HG03108 (cell line): ENCODE data around the gene CYFIP1.
A peak's percentile ranks its signal among the peaks of the same experiment; 100 is the strongest.

Experiments
- ATAC-seq: cut with Tn5 transposase; IDR thresholded peaks from one replicate; pipeline ENCODE4 v1.9.1; 2021; ENCODE audit warnings: moderate library complexity; ENCODE audit not compliant: unreplicated experiment

Gene CYFIP1

DNA sequence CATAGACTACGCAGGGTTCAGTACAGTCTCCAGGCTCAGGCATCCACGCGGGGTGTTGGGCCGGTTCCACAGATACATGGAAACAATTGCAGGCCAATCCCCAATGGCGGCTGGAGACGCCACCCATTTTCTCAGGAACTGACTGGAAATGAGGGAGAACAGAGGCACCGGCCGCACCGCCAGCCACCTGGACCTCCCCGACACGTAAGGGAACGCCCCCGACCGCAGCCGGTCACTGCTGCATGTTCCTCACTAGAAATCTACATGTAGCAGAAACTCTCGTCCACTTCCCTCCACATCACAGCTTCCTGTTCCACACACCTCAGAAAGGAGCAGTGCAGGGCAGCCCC is 29.2 kb downstream of the CYFIP1 start:
- ATAC-seq = no peak

DNA sequence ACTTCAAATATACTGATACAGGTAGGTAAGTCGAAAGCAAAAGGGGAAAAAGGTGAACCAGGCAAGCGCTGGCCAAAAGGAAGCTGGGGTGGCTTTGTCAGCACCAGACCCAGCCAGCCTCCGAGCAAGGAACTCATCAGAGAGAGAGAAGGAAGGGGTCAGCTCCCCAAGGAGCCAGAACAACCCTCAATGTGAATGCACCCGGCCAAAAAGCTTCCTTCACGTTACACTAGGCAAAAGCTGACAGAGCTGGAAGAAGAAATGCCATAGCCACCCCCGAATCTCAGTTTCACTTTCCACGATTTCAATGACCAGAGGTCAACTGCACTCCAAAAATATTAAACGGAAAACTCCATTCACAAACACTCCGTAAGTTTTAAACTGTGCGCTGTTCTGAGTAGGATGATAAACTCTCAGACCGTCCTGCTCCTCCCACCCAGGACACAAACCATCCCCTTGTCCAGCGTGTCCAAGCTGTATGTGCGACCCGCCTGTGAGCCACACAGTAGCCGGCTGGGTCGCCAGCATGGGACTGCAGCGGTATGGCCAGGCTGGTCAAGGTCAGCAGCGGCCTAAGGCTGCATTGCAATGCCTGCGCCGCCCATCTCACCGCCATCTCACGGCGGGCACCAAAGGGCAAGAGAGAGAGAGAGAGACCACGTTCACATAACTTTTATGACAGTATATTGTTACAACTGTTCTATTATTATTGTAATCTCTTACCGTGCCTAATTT is 29.7 kb downstream of the CYFIP1 start:
- ATAC-seq = no peak

DNA sequence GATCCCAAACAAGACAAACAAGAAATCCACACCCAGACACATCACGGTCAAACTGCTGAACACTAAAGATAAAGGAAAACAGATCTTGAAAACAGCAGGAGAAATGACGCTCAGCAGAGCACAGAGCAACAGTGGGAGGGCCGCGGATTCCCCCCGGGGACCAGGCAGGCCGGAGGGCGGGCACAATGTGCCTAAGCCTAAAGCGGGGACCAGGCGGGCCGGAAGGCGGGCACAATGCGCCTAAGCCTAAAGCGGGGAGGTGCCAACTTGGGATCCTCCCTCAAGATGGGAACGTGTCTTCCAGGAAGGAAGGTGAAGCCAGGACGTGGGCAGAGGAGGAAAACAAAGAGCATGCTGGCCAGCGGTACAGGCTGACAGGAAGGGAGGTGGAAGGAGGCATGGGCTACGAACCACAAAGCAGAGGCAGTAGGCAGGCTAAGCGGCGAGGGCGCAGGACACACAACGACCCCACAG is 31.1 kb downstream of the CYFIP1 start:
- peak; percentile 88 for ATAC-seq

DNA sequence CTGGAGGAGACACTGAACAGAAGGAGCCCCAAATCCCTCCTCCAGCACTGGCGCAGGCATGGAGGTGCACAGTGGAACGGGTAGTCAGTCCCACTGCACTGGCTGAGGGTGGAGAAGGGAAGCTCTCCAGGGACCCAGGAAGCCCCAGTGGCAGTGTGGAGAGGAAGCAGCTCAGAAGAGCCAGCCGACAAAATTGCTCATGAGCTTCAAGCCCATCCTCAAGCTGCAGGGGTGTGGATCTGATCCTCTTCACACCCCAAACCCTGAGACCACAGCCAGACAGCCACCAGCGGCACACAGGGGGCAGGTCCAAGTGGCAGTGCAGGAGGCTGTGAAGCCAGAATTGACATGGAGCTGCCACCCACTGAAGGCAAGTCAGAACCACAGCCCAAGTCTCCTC is 32.1 kb downstream of the CYFIP1 start:
- no peak for ATAC-seq

DNA sequence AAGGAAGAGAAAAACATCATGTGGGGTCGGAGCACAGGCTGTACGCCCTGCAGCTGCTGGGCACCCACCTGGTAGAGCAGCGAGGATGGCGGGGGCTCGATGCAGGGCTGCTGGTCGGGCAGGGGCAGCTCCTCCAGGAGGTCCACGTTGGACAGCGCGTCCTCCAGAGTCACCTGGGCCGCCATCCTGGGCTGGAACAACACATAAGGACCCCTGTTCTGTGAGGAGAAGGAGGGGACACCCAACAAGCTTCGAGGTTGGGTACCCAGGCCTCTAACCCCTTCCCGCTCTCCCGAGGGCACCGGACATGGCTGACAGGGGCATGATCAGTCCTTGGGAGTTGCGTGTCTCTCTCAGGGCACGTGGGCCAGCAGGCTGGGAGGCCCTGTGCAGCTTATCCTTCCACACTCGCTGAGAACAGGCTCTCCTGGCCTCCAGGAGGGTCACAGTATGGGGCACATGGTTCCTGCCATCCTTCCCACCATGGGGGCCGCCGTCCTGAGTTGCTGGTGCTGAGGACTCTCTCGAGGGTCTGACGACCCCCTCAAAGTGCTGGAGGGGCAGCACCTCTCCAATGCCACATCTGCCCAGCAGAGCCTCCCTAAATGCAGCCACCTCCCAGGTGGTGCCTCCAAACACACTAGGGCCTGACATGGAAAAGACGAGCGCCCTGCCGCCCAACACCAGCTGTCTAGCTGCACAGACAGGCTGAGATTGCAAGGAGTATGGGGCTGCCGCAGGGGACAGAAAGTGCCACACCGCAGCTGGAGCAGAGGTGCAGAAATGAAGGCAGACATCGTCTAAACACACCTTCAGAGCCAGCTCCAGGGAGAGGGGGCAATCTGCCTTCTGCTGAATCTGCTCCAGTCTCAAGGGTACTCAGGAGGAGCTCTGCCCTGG is 32.8 kb downstream of the CYFIP1 start:
- no peak for ATAC-seq

DNA sequence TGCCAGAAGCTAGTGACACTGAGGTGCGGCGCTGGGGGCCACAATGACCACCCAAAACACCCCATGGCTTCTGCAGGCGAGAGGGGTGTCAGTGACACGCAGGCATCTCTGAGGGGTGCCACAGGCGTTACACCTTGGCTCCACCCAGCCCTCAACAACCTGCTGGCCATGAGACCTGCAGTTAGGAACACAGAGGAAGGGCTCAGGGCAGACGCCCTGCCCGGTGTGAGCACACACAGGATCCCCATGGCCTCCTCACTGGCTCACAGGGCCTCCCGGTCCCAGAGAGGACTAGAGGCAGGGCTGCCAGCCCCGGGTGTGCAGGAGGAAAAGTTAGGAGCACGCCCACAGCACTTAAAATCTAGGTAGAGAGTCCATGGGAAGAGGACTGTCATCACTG is 35.1 kb downstream of the CYFIP1 start:
- no peak for ATAC-seq

DNA sequence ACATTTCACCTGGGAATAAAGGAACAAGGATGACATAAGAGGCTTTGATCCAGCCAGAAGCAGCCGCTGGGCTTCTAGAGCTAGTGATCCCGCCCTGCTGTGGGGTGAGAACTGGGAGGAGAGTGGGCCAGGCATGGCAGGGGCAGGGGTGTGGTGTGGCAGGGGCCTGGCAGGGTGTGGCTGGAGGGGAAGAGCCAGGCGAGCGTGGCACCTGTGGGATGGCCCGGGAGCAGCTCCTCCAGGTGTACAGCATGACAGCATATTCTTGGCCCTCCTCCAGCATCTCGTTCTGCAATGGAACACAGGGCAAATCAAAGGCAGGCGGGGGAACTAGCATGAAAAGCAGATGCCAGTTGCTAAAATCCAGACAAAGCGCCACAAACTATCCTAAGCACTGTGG is 35.5 kb downstream of the CYFIP1 start:
- no peak for ATAC-seq

DNA sequence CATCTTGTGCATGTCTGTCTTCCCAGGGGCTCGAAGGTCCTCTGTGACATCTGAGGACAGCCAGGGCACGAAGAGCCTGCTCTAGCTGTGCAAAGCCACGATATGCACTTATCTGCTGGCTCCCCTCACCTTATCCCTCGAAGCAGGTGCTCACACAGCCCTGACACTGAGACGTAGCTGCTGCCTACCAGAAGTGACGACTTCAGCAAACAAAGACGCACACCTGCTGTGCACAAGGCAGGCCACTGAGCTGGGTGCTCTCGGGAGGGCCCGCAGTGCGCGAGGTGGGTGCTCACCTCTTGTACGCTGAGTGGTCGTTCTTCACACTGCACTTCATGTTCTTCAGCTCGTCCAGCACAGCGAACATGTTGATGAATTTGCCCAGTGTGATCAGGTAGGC is 37.3 kb downstream of the CYFIP1 start:
- ATAC-seq = no peak

DNA sequence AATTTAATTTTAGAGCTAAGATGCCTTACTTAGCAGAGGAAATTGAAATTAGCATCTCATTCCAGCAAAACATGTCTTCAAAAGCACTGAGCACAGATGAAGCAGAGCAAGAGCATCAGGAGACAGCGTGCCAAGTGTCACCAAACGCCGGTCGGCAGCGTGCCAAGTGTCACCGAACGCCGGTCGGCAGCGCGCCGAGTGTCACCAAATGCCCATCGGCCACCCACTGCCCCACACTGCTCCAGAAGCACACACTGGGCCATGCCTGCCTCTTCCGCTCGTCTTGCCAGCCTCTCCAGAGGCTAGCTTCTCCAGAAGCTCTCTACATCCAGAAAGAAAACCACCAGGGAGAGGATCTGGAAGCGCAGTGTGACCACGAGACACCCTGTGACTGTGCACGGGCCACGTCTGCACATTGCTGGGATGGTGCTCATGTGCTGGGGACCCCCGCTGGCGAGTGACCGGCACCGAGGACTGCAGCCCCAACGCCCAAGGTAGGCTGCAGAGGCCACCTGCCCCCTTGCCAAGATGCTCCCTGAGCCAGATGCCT is 37.8 kb downstream of the CYFIP1 start:
- no peak for ATAC-seq

DNA sequence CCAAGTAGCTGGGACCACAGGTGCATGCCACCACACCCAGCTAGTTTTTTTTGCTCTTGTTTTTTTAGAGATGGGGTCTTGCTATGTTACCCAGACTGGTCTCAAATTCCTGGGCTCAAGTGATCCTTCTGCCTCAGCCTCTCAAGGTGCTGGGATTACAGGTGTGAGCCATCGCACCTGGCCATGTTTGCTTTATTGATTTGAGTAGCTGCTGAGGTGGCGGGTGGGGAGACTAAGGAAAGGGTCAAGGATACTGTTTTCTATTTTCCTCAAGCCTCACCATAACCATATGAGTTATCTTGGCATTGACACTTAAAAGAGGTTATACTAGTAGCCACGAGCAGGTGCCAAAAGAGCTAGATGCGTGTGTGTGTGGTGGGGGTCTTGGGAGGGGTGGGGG is 39.0 kb downstream of the CYFIP1 start:
- ATAC-seq = no peak

DNA sequence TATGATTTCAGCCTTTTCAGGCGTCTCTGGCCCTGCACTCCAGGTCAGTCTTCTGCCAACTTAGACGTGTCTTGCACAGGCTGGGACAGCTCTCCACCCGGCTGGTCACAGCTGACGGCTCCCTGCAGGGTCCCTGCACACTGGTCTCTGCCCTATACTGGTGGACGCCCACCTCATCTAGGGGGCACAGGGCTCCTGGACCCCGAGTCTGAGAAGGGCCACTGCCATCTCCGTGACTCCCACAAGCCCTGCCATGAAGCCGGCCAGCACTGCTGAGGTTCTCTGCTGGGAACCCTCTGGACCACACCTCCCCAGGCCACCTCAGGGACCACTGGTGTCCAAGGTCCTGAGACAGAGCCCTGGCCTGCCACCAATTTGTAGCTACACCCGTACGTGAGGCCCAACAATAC is 40.5 kb downstream of the CYFIP1 start:
- no peak for ATAC-seq

DNA sequence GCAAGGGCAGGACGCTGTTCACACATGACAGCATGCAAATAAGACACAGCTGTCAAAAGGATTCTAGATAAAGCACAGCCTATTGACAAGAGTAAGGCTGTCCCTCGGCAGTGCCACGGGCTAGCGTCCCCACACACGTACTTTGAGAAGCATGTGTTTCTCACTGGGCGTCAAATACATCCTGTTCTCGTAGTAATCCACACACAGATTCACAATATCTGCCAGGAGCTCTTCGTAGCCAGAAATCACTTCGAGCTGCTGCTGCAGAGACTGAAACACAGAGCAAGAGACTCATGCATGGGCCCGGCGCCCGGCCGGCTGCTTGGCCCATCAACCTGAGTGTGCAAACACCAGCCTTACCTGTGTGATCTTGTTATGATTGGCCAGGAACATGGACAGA is 41.1 kb downstream of the CYFIP1 start:
- ATAC-seq = no peak

DNA sequence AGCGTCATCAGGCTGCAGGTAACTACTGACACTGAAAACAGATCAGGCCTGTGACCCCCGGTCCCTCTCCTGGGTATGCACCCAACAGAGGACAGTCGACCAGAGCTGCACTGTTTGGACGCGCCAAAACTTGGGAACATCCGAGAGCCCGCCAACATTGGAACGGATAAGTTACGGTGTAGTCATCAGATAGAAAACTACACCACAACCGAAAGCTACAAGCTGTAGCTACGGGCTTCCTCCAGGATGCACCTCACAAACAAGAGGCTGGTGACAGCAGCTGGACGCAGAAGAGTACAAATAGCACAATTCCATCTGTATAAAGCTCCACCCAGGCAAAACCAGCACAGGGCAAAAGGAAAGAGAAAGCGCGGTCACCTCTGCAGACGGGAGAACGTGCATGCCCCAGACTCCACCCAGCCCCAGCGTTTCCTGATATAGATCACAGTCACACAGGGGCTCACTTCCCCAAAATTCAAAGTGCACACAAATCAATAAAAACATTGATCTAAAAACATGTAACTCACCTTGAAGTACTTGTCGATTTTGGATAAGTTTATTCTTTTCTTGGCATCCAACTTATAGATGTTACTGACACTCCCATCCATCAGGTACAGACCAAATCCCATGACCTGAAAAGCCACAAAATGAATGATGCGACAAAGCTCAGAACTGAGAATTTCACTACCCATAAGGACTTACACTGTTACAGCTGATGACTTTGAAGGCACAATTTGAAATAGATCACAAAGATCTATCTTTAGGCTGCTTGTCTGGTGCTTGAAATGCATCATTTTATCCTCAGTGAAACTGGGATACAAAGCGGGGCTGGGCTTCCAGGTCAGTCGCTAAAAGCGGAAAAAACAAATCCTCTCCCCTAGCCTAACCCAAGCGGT is 43.3 kb downstream of the CYFIP1 start:
- ATAC-seq = peak; percentile 85

DNA sequence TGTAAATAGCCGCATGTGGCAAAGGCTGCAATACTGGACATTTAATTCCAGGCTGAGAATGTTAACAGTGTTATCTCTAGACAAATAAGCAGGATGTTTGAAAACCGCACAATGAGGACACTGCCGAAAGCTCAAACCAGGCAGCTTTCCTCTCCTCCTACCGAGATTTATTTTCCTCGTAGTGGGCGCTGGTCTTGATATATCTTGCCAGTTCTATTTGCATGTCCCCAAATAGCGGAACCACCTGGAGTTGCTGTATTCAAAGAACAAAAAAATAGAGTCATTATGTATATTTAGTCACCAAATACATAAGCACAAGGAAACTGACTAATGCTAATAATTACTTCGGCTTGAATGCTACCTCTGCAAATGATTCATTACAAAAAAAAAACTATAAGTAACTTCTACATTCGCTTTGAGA is 46.5 kb downstream of the CYFIP1 start:
- ATAC-seq = no peak

DNA sequence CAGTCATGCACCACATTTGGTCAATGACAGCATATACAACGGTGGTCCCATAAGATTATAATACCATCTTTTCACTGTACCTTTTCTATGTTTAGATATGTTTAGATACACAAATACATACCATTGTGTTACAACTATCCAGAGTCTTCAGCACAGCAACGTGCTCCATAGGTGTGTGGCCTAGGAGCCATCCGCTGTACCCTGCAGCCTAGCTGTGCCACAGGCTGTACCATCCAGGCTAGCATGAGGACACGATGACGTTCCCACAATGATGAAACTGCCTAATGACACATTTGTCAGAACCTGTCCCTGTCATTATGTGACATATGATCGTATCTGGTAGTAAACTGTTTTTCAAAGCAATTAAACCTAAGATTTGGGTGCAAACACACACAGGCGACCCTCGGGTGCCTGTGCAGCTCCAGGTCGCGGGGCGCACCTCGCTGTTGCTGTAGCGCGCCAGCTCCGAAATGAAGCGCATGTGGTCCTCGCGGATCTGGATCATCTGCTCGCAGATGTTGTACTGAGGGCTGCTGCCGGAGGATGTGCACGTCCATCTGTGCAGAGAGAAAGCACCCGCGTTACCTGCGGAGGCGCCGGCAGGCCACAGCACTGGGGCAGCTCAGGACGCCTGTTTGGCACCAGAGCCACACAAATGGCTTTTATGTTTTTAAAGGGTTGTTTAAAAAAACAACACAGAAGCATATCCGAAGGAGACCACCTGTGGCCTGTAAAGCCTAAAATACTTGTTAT is 48.2 kb downstream of the CYFIP1 start:
- no peak for ATAC-seq

DNA sequence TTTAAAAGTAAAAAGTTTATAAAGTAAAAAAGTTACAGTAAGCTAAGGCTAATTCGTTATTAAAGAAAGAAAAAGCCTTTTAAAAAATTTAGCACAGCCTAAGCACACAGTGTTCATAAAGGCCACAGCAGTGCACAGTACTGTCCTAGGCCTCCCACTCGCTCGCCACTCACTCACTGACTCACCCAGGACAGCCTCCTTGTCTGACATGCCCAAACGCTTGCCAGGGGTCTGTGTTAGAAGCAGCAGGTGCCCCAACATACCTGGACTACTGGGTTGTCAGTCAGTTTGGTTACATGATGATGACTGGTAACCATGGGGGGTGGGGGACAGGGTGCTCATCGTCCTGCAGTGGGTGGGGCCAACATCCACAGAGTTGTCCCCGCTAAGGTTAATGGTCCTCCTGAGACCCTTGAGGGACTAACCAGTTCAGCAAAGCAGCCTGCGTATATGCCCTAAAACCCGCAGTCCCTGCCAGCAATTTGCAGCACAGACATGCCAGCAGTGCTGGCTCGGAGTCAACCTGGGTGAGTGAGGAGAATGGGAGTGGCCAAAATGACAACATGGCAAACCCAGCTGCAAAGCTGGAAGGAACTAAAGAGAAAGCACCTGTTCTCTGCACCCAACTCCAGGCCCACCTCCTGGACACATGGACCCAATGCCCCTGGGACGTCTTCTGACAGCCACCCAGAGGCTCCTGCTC is 49.2 kb downstream of the CYFIP1 start:
- ATAC-seq = no peak

DNA sequence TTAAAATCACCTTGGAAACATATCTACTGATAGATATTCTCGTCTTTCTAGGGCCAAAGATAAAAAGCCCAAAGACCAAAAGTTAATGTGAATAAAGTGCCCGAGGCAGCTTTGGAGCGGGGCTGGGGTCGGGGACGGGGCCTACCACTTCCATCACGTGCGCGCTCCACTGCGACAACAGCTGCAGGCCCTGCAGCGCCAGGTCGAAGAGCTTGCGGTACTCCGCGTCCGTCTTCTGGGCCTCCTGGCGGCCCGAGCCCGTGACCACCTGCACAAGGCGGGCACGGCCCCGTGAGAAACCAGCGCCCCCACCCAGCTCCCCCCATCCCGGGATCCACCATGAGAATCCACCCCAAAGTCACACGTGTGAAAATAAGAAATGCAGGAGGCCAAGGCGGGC is 52.4 kb downstream of the CYFIP1 start:
- ATAC-seq = no peak

DNA sequence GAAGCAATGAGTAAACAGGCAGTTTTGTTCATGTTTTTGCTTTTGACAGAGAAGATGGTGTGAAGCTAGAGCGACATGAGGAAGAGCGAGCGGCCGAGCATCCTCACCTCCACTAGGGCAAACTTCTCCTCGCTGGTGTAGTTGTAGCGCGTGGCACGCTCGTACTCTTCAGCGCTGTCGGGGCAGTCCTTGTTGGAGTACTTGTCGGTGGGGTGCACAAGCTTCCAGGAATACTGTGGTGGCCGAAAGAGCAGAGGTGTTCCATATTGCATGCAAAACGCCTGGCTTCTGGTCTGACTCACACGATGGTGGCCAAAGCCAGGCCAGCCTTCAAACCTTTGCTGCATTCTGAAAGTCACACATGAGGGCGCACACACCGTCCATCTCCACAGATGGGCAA is 54.3 kb downstream of the CYFIP1 start:
- ATAC-seq = no peak

DNA sequence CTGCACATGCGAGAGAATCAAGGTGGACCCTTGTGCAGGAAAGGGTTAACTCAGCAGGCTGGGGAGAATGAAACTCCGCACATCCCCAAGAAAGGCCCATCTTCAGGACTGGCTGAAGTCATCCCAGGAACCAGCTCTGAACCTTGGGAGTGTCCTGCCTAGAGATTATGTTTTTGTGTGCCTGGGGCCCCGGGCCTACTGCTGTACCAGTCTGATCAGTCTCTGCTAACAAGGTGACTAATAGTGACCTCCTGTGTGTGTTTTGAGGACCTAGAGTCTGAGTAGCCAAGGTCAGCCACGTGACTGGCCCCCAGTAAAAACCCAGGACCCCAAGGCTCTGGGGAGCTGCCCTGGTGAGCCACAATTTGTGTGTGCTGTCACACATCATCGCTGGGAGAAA is 58.2 kb downstream of the CYFIP1 start:
- ATAC-seq = no peak

DNA sequence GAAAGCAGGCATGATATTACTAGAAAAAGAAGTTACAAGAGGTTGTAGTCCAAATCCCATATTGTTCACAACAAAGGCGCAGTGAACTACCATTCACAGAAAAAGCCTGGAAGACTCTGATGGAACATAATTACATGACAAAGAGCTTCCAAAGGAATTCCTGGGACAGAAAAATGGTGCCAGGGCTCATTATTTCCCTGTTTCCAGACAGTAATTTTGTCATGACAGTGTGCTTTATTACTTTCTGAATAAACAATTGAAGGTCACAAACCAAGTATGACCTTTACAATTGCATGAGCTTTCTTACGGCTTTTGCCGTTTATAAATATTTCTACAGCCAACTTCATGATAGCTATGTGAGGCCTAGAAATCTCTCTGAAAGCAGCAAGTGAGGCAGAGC is 61.0 kb downstream of the CYFIP1 start:
- no peak for ATAC-seq
